Endothelial cell of umbilical vein (primary cell): Measurements from ENCODE around the gene RAD51B. TPM values are rescaled to one million over a fixed set of nuclear protein-coding genes. Genes with fewer than 3 reads are reported as not detected.

Experiments used
- BruUV-seq: library from RNA; stranded (reverse); fragments of 400-500 nt; replicated peaks from 2 replicates; lab custom pipeline; 2021; lab: Mats Ljungman, UMichigan
- CTCF ChIA-PET: fragments of 300-600, 350-600 bp; sonication (Branson Sonifier 250); formaldehyde crosslinking; loops from one replicate; lab custom pipeline; 2021; ENCODE audit warnings: antibody characterized with exemption, inconsistent platforms; lab: Charles Lee
- POLR2A ChIA-PET: fragments of 300-600, 350-600 bp; sonication (Branson Sonifier 250); formaldehyde crosslinking; loops from one replicate; lab custom pipeline; 2021; ENCODE audit warnings: antibody characterized with exemption, inconsistent platforms; lab: Charles Lee
- DNase-seq: peaks from one replicate; pipeline ENCODE4 v3.0.0-alpha.2; 2011; ENCODE audit warnings: low read depth, low spot score
- FAIRE-seq: peaks from 2 replicates; lab custom pipeline; 2011; peaks lifted over from hg19 to GRCh38; lab: Jason Lieb, UNC
- H2AFZ ChIP-seq: 2 replicates; pipeline ENCODE4 v1.6.0; 2012; ENCODE audit warnings: low read depth, low read length, control low read depth, inconsistent platforms
- H3K27ac ChIP-seq: 2 replicates; pipeline ENCODE4 v1.5.1; 2011; ENCODE audit warnings: low read depth, mild to moderate bottlenecking, control low read depth, low read length, moderate library complexity; ENCODE audit not compliant: insufficient read depth
- H3K27me3 ChIP-seq, 2 experiments: 2 replicates each; pipeline versions ENCODE4 v1.6.0 to v1.6.1; 2011; ENCODE audit warnings: low read length in 2 of 2, mixed read lengths in 1 of 2; ENCODE audit not compliant: control insufficient read depth in 2 of 2, insufficient read depth in 2 of 2
- H3K36me3 ChIP-seq, 2 experiments: 2 replicates in 1 of 2; 3 replicates in 1 of 2; pipeline ENCODE4 v1.5.1; 2011; ENCODE audit warnings: low read length in 2 of 2, mild to moderate bottlenecking in 1 of 2, moderate library complexity in 1 of 2; ENCODE audit not compliant: control insufficient read depth in 2 of 2, insufficient read depth in 2 of 2; ENCODE audit errors: extremely low read depth in 1 of 2
- H3K4me1 ChIP-seq: 3 replicates; pipeline ENCODE4 v1.5.1; 2011; ENCODE audit warnings: mild to moderate bottlenecking, low read length; ENCODE audit not compliant: control insufficient read depth, insufficient read depth; ENCODE audit errors: extremely low read depth
- H3K4me2 ChIP-seq: 2 replicates; pipeline ENCODE4 v1.6.1; 2011; ENCODE audit warnings: low read length, control low read depth, mixed read lengths; ENCODE audit not compliant: insufficient read depth
- H3K4me3 ChIP-seq, 3 experiments: fragments of 200-600 bp in 1 of 3; sonication (generic), shearing (Covaris generic) in 1 of 3; replicated peaks in 1 of 3; 2 replicates each; pipeline ENCODE4 v1.5.1; 2011 to 2016; ENCODE audit warnings: control low read depth in 3 of 3, low read length in 3 of 3, mild to moderate bottlenecking in 2 of 3, inconsistent platforms in 1 of 3, low read depth in 1 of 3, moderate library complexity in 1 of 3; ENCODE audit not compliant: insufficient read depth in 1 of 3
- H3K79me2 ChIP-seq: 2 replicates; pipeline ENCODE4 v1.6.0; 2012; ENCODE audit warnings: low read length, inconsistent platforms; ENCODE audit not compliant: control insufficient read depth, insufficient read depth
- H3K9ac ChIP-seq: replicated peaks from 2 replicates; pipeline ENCODE3; 2011; ENCODE audit warnings: low read length, control low read depth; ENCODE audit not compliant: insufficient read depth; ENCODE audit errors: extremely low read depth
- H3K9me1 ChIP-seq: replicated peaks from 3 replicates; pipeline ENCODE4 v1.6.0; 2011; ENCODE audit warnings: mild to moderate bottlenecking, low read length; ENCODE audit not compliant: control insufficient read depth, insufficient read depth; ENCODE audit errors: extremely low read depth
- H3K9me3 ChIP-seq: replicated peaks from 2 replicates; pipeline ENCODE4 v1.5.1; 2012; ENCODE audit warnings: low read length, inconsistent platforms; ENCODE audit not compliant: control insufficient read depth, insufficient read depth
- H4K20me1 ChIP-seq: replicated peaks from 2 replicates; pipeline ENCODE3; 2011; ENCODE audit warnings: mild to moderate bottlenecking, low read length; ENCODE audit not compliant: control insufficient read depth, insufficient read depth; ENCODE audit errors: extremely low read depth
- EZH2 ChIP-seq: IDR thresholded peaks from 2 replicates; pipeline ENCODE4 v1.6.1; 2012; ENCODE audit warnings: borderline replicate concordance, low read depth, mild to moderate bottlenecking, moderate library complexity, low read length, inconsistent platforms; ENCODE audit not compliant: severe bottlenecking
- FOS ChIP-seq: IDR thresholded peaks from 2 replicates; pipeline ENCODE4 v1.6.1; 2011; ENCODE audit warnings: mild to moderate bottlenecking, low read length, moderate library complexity, borderline replicate concordance; ENCODE audit not compliant: insufficient read depth
- GATA2 ChIP-seq: IDR thresholded peaks from 2 replicates; pipeline ENCODE4 v1.7.0; 2011; ENCODE audit warnings: low read depth, mild to moderate bottlenecking, moderate library complexity, mixed read lengths, low read length; ENCODE audit not compliant: insufficient read length, insufficient read depth
- JUN ChIP-seq: IDR thresholded peaks from 2 replicates; pipeline ENCODE4 v1.6.1; 2011; ENCODE audit warnings: borderline replicate concordance, low read depth; ENCODE audit not compliant: insufficient read length, insufficient read depth
- MYC ChIP-seq: IDR thresholded peaks from one replicate; pipeline ENCODE4 v1.6.1; 2011; ENCODE audit warnings: mild to moderate bottlenecking, low read depth, low read length
- POLR2A ChIP-seq: IDR thresholded peaks from 2 replicates; pipeline ENCODE4 v1.6.1; 2012; ENCODE audit warnings: low read depth, mild to moderate bottlenecking, control low read depth, low read length
- POLR2AphosphoS5 ChIP-seq: IDR thresholded peaks from 2 replicates; pipeline ENCODE4 v1.6.1; 2012; ENCODE audit warnings: low read depth, mild to moderate bottlenecking, control low read depth, low read length, moderate library complexity; ENCODE audit not compliant: insufficient read depth
- dilution Hi-C: fragments of 300-500 bp; cut with MboI; formaldehyde crosslinking; loops from one replicate; pipeline ENCODE4 v1.15.0; 2019; ENCODE audit warnings: low sequenced_read_pairs; ENCODE audit not compliant: extremely low pct_ligation_motif_present
- intact Hi-C: fragments of 100-400 bp; cut with micrococcal nuclease; formaldehyde crosslinking; loops from one replicate; pipeline ENCODE4 v1.10.0; 2022
- polyA plus RNA-seq, 4 experiments: library from polyadenylated mRNA; depleted of rRNA in 3 of 4; stranded (reverse) in 3 of 4; unstranded in 1 of 4; fragments of >200 nt; gene quantifications; 2 replicates each; pipeline versions ENCODE4 v1.2.1 to v1.2.3, GENCODE V29; 2011 to 2012; ENCODE audit warnings: missing spikeins in 1 of 4
- total RNA-seq: library from RNA; stranded (reverse); gene quantifications from 2 replicates; pipeline ENCODE4 v1.2.3, GENCODE V29; 2021
- TF ChIP-seq, protein P1 (sequence below): IDR thresholded peaks from 2 replicates; pipeline ENCODE4 v1.6.1; 2011; ENCODE audit not compliant: insufficient read depth, insufficient read length
- TF ChIP-seq, protein P2 (sequence below), 2 donors: IDR thresholded peaks; 1 replicate in 1 of 2; 2 replicates in 1 of 2; pipeline ENCODE4 v1.5.1; 2011; ENCODE audit warnings: low read length in 2 of 2, mild to moderate bottlenecking in 2 of 2, moderate library complexity in 2 of 2, control low read depth in 1 of 2, inconsistent platforms in 1 of 2, low read depth in 1 of 2; ENCODE audit not compliant: insufficient read depth in 1 of 2; ENCODE audit errors: extremely low read depth in 1 of 2

RAD51B gene
- total and polyA plus RNA-seq, 2 donors (not counting 3 experiments of a cell fraction or from before 2014, with no cell fraction given), result 3.9 to 19.0 TPM

DNA sequence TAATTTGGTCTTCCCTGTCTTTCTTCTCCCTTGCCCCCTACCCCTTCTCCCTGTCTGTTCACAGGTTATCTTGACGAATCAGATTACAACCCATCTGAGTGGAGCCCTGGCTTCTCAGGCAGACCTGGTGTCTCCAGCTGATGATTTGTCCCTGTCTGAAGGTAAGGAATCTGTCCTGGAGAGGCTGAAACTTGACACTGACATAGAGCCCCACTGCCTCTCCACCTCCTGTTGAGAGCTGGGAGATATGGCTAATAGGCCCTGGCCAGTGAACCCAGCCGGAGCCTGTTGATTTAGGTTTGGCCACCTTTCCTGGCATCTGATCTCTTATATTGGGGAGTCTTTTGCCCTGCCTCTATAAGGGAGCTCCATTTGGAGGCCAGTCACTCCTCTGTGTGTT is 472.2 kb downstream of the RAD51B start:
- Histone ChIP-seq H3K27me3 (no peaks in the 10 kb centered on the region), H3K79me2 (no peaks in the 10 kb centered on the region), H3K36me3 (no peaks in the 10 kb centered on the region), H2AFZ (no peak overlapping the region), H3K27ac (no peak overlapping the region), H3K4me3 (no peak overlapping the region), H3K9me3 (no peaks in the 10 kb centered on the region), H3K4me1 (peaks cover 13% of the 10 kb centered on the region), H3K9me1 (no peaks in the 10 kb centered on the region), H3K9ac (no peak overlapping the region), H3K4me2 (no peak overlapping the region), H4K20me1 (no peaks in the 10 kb centered on the region)
- no peak for TF ChIP-seq EZH2
- no peak for TF ChIP-seq POLR2A
- no peak for TF ChIP-seq GATA2
- no peak for TF ChIP-seq JUN
- no peak for TF ChIP-seq FOS
- TF ChIP-seq, protein P1, sequence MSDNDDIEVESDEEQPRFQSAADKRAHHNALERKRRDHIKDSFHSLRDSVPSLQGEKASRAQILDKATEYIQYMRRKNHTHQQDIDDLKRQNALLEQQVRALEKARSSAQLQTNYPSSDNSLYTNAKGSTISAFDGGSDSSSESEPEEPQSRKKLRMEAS, result no peak
- TF ChIP-seq, protein P2, sequence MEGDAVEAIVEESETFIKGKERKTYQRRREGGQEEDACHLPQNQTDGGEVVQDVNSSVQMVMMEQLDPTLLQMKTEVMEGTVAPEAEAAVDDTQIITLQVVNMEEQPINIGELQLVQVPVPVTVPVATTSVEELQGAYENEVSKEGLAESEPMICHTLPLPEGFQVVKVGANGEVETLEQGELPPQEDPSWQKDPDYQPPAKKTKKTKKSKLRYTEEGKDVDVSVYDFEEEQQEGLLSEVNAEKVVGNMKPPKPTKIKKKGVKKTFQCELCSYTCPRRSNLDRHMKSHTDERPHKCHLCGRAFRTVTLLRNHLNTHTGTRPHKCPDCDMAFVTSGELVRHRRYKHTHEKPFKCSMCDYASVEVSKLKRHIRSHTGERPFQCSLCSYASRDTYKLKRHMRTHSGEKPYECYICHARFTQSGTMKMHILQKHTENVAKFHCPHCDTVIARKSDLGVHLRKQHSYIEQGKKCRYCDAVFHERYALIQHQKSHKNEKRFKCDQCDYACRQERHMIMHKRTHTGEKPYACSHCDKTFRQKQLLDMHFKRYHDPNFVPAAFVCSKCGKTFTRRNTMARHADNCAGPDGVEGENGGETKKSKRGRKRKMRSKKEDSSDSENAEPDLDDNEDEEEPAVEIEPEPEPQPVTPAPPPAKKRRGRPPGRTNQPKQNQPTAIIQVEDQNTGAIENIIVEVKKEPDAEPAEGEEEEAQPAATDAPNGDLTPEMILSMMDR (IDR thresholded peaks at IDR 0.05; ENCODE audit: extremely low read depth in 1 of 2, insufficient read depth in 1 of 2, low read depth in 1 of 2, low read length in 2 of 2), result no peak
- TF ChIP-seq MYC, result no peak
- no peak for TF ChIP-seq POLR2AphosphoS5
- CTCF ChIA-PET, result no interaction called here
- intact Hi-C loops (no loop called here), dilution Hi-C loops (no loop called here)
- FAIRE-seq, result no peak
- no TSS peak for BruUV-seq
- no peak for DNase-seq
- POLR2A ChIA-PET, result no interaction called here
